ENCODE measurements around the gene PHACTR1. TPM values are rescaled to one million over a fixed set of nuclear protein-coding genes. Genes with fewer than 3 reads are reported as not detected.

Gene PHACTR1
- total and polyA plus RNA-seq, 9 of the 15 experiments (the other 6 are each of a cell fraction or from before 2014, with no cell fraction given), result 11.5 to 32.6 (median 22.0) TPM

DNA sequence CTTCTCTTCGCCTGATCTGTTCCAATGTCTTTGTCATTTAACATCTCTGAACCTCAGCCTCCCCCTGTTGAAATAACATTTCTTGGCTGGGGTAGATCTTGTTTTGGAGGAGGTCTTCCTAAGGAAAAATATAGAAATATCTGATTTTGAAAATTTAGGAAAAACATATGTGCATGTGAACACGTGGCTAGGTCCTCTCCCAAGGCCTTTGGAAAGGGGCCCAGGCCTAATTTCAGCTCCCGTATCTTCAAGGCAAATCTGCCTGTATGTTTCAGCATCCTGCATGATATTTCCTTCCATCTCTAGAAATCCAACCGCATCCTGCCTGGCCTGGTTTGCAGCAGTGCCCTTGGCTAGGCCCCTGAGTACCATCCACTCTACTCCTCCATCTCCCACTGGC is 261.2 kb downstream of the PHACTR1 start:
- Histone ChIP-seq H3K9me3 (replicated peaks; ENCODE audit: control insufficient read depth, insufficient read depth, low read depth, low read length) (no peaks in the 10 kb centered on the region), H3K9me1 (ENCODE audit: control insufficient read depth, insufficient read depth, low read length) (no peaks in the 10 kb centered on the region), H3K36me3 (ENCODE audit: control insufficient read depth, insufficient read depth, low read length) (no peaks in the 10 kb centered on the region), H3K4me2 (ENCODE audit: insufficient read depth, low read length) (no peak overlapping the region), H3K27me3 (ENCODE audit: control insufficient read depth in 2 of 2, insufficient read depth in 2 of 2, low read length in 2 of 2) (peaks cover 10 to 22% of the 10 kb centered on the region in 2 experiments; a peak in 3 of 5 replicates), H3K27ac (ENCODE audit: extremely low read depth, low read depth, low read length) (no peak overlapping the region), H3K4me3 (no peak overlapping the region), H3K9ac (ENCODE audit: insufficient read depth in 1 of 2, low read depth in 2 of 2, low read length in 2 of 2) (no peak overlapping the region), H3K79me2 (ENCODE audit: control insufficient read depth, insufficient read depth, low read length) (no peaks in the 10 kb centered on the region), H3K4me1 (replicated peaks in 1 of 2; ENCODE audit: control insufficient read depth in 2 of 2, insufficient read depth in 2 of 2, low read length in 2 of 2) (no peaks in the 10 kb centered on the region), H4K20me1 (replicated peaks; ENCODE audit: control insufficient read depth, insufficient read depth, low read length) (no peaks in the 10 kb centered on the region; the same call in 1 of the 2 replicates), H2AFZ (ENCODE audit: low read depth, low read length) (no peak overlapping the region)
- BruUV-seq (replicated peaks), result no TSS peak
- in situ Hi-C loops (cut with MboI), result no loop called here
- 3% methylated on average over 4 of the region's 4 CpGs for whole genome bisulfite sequencing (ENCODE audit: insufficient coverage, low coverage, missing lambda C conversion rate)
- no peak for ATAC-seq
- TF ChIP-seq GTF2F1 (IDR thresholded peaks at IDR 0.05; ENCODE audit: low read depth, low read length) (no peak), POLR2A (conservative IDR thresholded peaks at IDR 0.05) (no peak), ELF1 (tag; IDR thresholded peaks at IDR 0.05) (no peak), TBP (optimal IDR thresholded peaks at IDR 0.05; ENCODE audit: low read depth, low read length) (no peak), TSC22D4 (tag; IDR thresholded peaks at IDR 0.05) (no peak)
- TF ChIP-seq, protein P1, sequence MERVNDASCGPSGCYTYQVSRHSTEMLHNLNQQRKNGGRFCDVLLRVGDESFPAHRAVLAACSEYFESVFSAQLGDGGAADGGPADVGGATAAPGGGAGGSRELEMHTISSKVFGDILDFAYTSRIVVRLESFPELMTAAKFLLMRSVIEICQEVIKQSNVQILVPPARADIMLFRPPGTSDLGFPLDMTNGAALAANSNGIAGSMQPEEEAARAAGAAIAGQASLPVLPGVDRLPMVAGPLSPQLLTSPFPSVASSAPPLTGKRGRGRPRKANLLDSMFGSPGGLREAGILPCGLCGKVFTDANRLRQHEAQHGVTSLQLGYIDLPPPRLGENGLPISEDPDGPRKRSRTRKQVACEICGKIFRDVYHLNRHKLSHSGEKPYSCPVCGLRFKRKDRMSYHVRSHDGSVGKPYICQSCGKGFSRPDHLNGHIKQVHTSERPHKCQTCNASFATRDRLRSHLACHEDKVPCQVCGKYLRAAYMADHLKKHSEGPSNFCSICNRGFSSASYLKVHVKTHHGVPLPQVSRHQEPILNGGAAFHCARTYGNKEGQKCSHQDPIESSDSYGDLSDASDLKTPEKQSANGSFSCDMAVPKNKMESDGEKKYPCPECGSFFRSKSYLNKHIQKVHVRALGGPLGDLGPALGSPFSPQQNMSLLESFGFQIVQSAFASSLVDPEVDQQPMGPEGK (CRISPR knock-in tag; IDR thresholded peaks at IDR 0.05; ENCODE audit: borderline replicate concordance), result no peak
- TF ChIP-seq, protein P2, sequence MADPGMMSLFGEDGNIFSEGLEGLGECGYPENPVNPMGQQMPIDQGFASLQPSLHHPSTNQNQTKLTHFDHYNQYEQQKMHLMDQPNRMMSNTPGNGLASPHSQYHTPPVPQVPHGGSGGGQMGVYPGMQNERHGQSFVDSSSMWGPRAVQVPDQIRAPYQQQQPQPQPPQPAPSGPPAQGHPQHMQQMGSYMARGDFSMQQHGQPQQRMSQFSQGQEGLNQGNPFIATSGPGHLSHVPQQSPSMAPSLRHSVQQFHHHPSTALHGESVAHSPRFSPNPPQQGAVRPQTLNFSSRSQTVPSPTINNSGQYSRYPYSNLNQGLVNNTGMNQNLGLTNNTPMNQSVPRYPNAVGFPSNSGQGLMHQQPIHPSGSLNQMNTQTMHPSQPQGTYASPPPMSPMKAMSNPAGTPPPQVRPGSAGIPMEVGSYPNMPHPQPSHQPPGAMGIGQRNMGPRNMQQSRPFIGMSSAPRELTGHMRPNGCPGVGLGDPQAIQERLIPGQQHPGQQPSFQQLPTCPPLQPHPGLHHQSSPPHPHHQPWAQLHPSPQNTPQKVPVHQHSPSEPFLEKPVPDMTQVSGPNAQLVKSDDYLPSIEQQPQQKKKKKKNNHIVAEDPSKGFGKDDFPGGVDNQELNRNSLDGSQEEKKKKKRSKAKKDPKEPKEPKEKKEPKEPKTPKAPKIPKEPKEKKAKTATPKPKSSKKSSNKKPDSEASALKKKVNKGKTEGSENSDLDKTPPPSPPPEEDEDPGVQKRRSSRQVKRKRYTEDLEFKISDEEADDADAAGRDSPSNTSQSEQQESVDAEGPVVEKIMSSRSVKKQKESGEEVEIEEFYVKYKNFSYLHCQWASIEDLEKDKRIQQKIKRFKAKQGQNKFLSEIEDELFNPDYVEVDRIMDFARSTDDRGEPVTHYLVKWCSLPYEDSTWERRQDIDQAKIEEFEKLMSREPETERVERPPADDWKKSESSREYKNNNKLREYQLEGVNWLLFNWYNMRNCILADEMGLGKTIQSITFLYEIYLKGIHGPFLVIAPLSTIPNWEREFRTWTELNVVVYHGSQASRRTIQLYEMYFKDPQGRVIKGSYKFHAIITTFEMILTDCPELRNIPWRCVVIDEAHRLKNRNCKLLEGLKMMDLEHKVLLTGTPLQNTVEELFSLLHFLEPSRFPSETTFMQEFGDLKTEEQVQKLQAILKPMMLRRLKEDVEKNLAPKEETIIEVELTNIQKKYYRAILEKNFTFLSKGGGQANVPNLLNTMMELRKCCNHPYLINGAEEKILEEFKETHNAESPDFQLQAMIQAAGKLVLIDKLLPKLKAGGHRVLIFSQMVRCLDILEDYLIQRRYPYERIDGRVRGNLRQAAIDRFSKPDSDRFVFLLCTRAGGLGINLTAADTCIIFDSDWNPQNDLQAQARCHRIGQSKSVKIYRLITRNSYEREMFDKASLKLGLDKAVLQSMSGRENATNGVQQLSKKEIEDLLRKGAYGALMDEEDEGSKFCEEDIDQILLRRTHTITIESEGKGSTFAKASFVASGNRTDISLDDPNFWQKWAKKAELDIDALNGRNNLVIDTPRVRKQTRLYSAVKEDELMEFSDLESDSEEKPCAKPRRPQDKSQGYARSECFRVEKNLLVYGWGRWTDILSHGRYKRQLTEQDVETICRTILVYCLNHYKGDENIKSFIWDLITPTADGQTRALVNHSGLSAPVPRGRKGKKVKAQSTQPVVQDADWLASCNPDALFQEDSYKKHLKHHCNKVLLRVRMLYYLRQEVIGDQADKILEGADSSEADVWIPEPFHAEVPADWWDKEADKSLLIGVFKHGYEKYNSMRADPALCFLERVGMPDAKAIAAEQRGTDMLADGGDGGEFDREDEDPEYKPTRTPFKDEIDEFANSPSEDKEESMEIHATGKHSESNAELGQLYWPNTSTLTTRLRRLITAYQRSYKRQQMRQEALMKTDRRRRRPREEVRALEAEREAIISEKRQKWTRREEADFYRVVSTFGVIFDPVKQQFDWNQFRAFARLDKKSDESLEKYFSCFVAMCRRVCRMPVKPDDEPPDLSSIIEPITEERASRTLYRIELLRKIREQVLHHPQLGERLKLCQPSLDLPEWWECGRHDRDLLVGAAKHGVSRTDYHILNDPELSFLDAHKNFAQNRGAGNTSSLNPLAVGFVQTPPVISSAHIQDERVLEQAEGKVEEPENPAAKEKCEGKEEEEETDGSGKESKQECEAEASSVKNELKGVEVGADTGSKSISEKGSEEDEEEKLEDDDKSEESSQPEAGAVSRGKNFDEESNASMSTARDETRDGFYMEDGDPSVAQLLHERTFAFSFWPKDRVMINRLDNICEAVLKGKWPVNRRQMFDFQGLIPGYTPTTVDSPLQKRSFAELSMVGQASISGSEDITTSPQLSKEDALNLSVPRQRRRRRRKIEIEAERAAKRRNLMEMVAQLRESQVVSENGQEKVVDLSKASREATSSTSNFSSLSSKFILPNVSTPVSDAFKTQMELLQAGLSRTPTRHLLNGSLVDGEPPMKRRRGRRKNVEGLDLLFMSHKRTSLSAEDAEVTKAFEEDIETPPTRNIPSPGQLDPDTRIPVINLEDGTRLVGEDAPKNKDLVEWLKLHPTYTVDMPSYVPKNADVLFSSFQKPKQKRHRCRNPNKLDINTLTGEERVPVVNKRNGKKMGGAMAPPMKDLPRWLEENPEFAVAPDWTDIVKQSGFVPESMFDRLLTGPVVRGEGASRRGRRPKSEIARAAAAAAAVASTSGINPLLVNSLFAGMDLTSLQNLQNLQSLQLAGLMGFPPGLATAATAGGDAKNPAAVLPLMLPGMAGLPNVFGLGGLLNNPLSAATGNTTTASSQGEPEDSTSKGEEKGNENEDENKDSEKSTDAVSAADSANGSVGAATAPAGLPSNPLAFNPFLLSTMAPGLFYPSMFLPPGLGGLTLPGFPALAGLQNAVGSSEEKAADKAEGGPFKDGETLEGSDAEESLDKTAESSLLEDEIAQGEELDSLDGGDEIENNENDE (IDR thresholded peaks at IDR 0.05; ENCODE audit: low read depth, low read length), result no peak
- intact Hi-C loops (cut with micrococcal nuclease), result no loop called here
- FAIRE-seq, result no peak
- ChIA-PET CTCF (ENCODE audit: low intra/inter-chr PET ratio) (no interaction called here), POLR2A (no interaction called here)
- no peak for DNase-seq (ENCODE audit: extremely low read depth in 1 of 4, low spot score in 3 of 4)
